ENCODE measurements around the gene IFNK.

The IFNK gene

GRCh38 chr9:27563738-27564430 lies 39.8 kb downstream of the IFNK start:
- peak overlapping the region; percentile 50 for H3K27ac Mint-ChIP-seq
- ATAC-seq (ENCODE audit: low read depth): peak; percentile 62
- no peak for DNase-seq (ENCODE audit: low spot score in 2 of 2)
- H3K36me3 Mint-ChIP-seq: peaks cover 10% of the 10 kb centered on the region
- no peaks in the 10 kb centered on the region for H3K27me3 Mint-ChIP-seq
- H3K9me3 Mint-ChIP-seq: no peaks in the 10 kb centered on the region
- H3K4me1 Mint-ChIP-seq: peaks cover 8% of the 10 kb centered on the region
- H3K4me3 Mint-ChIP-seq: no peak overlapping the region

GRCh38 chr9:27564670-27565069 lies 40.6 kb downstream of the IFNK start:
- ATAC-seq (ENCODE audit: low read depth) (peak; percentile 56), DNase-seq (ENCODE audit: low spot score in 2 of 2) (no peak)
- Mint-ChIP-seq H3K4me1 (peaks cover 8% of the 10 kb centered on the region), H3K36me3 (peaks cover 10% of the 10 kb centered on the region), H3K9me3 (no peaks in the 10 kb centered on the region), H3K4me3 (peak overlapping the region; percentile 14), H3K27me3 (no peaks in the 10 kb centered on the region), H3K27ac (peak overlapping the region; percentile 50)

- no peaks in the 10 kb centered on the region for H3K9me3 Mint-ChIP-seq
- H3K4me3 Mint-ChIP-seq: no peak overlapping the region
- ATAC-seq (ENCODE audit: low read depth): no peak
- H3K4me1 Mint-ChIP-seq: peaks cover 9% of the 10 kb centered on the region
- H3K27ac Mint-ChIP-seq: peak overlapping the region; percentile 50
- no peaks in the 10 kb centered on the region for H3K27me3 Mint-ChIP-seq
- peaks cover 10% of the 10 kb centered on the region for H3K36me3 Mint-ChIP-seq
- DNase-seq (ENCODE audit: low spot score in 2 of 2): no peak
These were observed 41.6 kb downstream of the IFNK start for GRCh38 chr9:27565696-27566095.

GRCh38 chr9:27566118-27566517 lies 42.0 kb downstream of the IFNK start:
- DNase-seq (ENCODE audit: low spot score in 2 of 2) (no peak), ATAC-seq (ENCODE audit: low read depth) (no peak)
- Mint-ChIP-seq H3K9me3 (no peaks in the 10 kb centered on the region), H3K4me3 (no peak overlapping the region), H3K4me1 (peaks cover 9% of the 10 kb centered on the region), H3K36me3 (peaks cover 10% of the 10 kb centered on the region), H3K27me3 (no peaks in the 10 kb centered on the region), H3K27ac (no peak overlapping the region)

GRCh38 chr9:27569406-27569805 lies 45.3 kb downstream of the IFNK start:
- Mint-ChIP-seq H3K36me3 (peaks cover 7% of the 10 kb centered on the region), H3K4me1 (peaks cover 17% of the 10 kb centered on the region), H3K4me3 (no peak overlapping the region), H3K27me3 (no peaks in the 10 kb centered on the region), H3K9me3 (no peaks in the 10 kb centered on the region), H3K27ac (no peak overlapping the region)
- ATAC-seq (ENCODE audit: low read depth): no peak
- DNase-seq (ENCODE audit: low spot score in 2 of 2): no peak

- no peak overlapping the region for H3K4me3 Mint-ChIP-seq
- no peaks in the 10 kb centered on the region for H3K9me3 Mint-ChIP-seq
- ATAC-seq (ENCODE audit: low read depth) (no peak), DNase-seq (ENCODE audit: low spot score in 2 of 2) (no peak)
- H3K4me1 Mint-ChIP-seq: peaks cover 17% of the 10 kb centered on the region
- peak overlapping the region; percentile 99 for H3K27ac Mint-ChIP-seq
- no peaks in the 10 kb centered on the region for H3K27me3 Mint-ChIP-seq
- peaks cover 7% of the 10 kb centered on the region for H3K36me3 Mint-ChIP-seq
These were observed 46.9 kb downstream of the IFNK start for GRCh38 chr9:27571011-27571410.

- no peak for ATAC-seq (ENCODE audit: low read depth)
- peak overlapping the region; percentile 99 for H3K27ac Mint-ChIP-seq
These were observed 48.0 kb downstream of the IFNK start for GRCh38 chr9:27572061-27572460.

GRCh38 chr9:27572566-27572917 lies 48.5 kb downstream of the IFNK start:
- ATAC-seq (ENCODE audit: low read depth): peak; percentile 41
- Mint-ChIP-seq H3K27ac (peak overlapping the region; percentile 99), H3K4me3 (peak overlapping the region; percentile 98), H3K9me3 (no peaks in the 10 kb centered on the region), H3K27me3 (no peaks in the 10 kb centered on the region), H3K36me3 (peaks cover 1% of the 10 kb centered on the region), H3K4me1 (peaks cover 15% of the 10 kb centered on the region)
- DNase-seq (ENCODE audit: low spot score in 2 of 2): peak in 1 of 2 donors; percentile 62

More at GRCh38 chr9:27572061-27572460, 48.0 kb downstream of the IFNK start:
- no peak for DNase-seq (ENCODE audit: low spot score in 2 of 2)
- H3K9me3 Mint-ChIP-seq: no peaks in the 10 kb centered on the region
- peaks cover 17% of the 10 kb centered on the region for H3K4me1 Mint-ChIP-seq
- no peaks in the 10 kb centered on the region for H3K27me3 Mint-ChIP-seq
- H3K4me3 Mint-ChIP-seq: peak overlapping the region; percentile 98
- peaks cover 4% of the 10 kb centered on the region for H3K36me3 Mint-ChIP-seq

- peaks cover 2% of the 10 kb centered on the region for H3K9me3 Mint-ChIP-seq
- ATAC-seq (ENCODE audit: low read depth): peak; percentile 72
These were observed 49.0 kb downstream of the IFNK start, which contains the start of gene C9orf72 for GRCh38 chr9:27572918-27573633. TSS of gene C9orf72 (minus strand) at chr9:27573481. CDS start at chr9:27567120, 6,361 bp downstream.

GRCh38 chr9:27573634-27574590 lies 49.8 kb downstream of the IFNK start:
- peak overlapping the region; percentile 99 for H3K27ac Mint-ChIP-seq
- ATAC-seq (ENCODE audit: low read depth) (peak; percentile 76), DNase-seq (ENCODE audit: low spot score in 2 of 2) (peak; percentile 83 to 95)
- peaks cover 8% of the 10 kb centered on the region for H3K9me3 Mint-ChIP-seq
- H3K4me1 Mint-ChIP-seq: peaks cover 14% of the 10 kb centered on the region
- no peaks in the 10 kb centered on the region for H3K27me3 Mint-ChIP-seq
- H3K36me3 Mint-ChIP-seq: peaks cover 2% of the 10 kb centered on the region
- peak overlapping the region; percentile 98 for H3K4me3 Mint-ChIP-seq

More at GRCh38 chr9:27572918-27573633, 49.0 kb downstream of the IFNK start, which contains the start of gene C9orf72:
- DNase-seq (ENCODE audit: low spot score in 2 of 2): peak; percentile 80 to 83
- H3K27me3 Mint-ChIP-seq: no peaks in the 10 kb centered on the region
- peak within 1 kb of the TSS; percentile 98 for H3K4me3 Mint-ChIP-seq
- peaks cover 14% of the 10 kb centered on the region for H3K4me1 Mint-ChIP-seq
- H3K36me3 Mint-ChIP-seq: peaks cover 1% of the 10 kb centered on the region
- peak within 1 kb of the TSS; percentile 99 for H3K27ac Mint-ChIP-seq
